Measurements from ENCODE around the gene HOXB4.

Gene HOXB4

GRCh38 chr17:48570325-48571023, 7.7 kb downstream of the HOXB4 start:
- DNase-seq = no peak

- DNase-seq = no peak
Measured at GRCh38 chr17:48569674-48570324, 8.4 kb downstream of the HOXB4 start.

- no peak for DNase-seq
Measured at GRCh38 chr17:48569240-48569582, 8.9 kb downstream of the HOXB4 start.

GRCh38 chr17:48568499-48569239, 9.5 kb downstream of the HOXB4 start:
- no peak for DNase-seq

- DNase-seq = no peak
Measured at GRCh38 chr17:48567646-48568354, 10.3 kb downstream of the HOXB4 start.

- DNase-seq = no peak
Measured at GRCh38 chr17:48567209-48567608, 10.9 kb downstream of the HOXB4 start.

GRCh38 chr17:48566717-48567116, 11.4 kb downstream of the HOXB4 start:
- no peak for DNase-seq

GRCh38 chr17:48565925-48566710, 12.0 kb downstream of the HOXB4 start:
- no peak for DNase-seq

GRCh38 chr17:48565022-48565554, 13.1 kb downstream of the HOXB4 start:
- no peak for DNase-seq

GRCh38 chr17:48564188-48565021, 13.7 kb downstream of the HOXB4 start:
- DNase-seq = no peak

- DNase-seq = no peak
Measured at GRCh38 chr17:48563867-48564187, 14.3 kb downstream of the HOXB4 start.

GRCh38 chr17:48563385-48563838, 14.7 kb downstream of the HOXB4 start:
- DNase-seq = no peak

- no peak for DNase-seq
Measured at GRCh38 chr17:48562934-48563333, 15.2 kb downstream of the HOXB4 start.

- no peak for DNase-seq
Measured at GRCh38 chr17:48561884-48562810, 16.0 kb downstream of the HOXB4 start.

- no peak for DNase-seq
Measured at GRCh38 chr17:48559840-48560817, 18.0 kb downstream of the HOXB4 start.

- no peak for DNase-seq
Measured at GRCh38 chr17:48559122-48559839, 18.9 kb downstream of the HOXB4 start.

- no peak for DNase-seq
Measured at GRCh38 chr17:48558831-48559121, 19.4 kb downstream of the HOXB4 start.

GRCh38 chr17:48558057-48558830, 19.9 kb downstream of the HOXB4 start:
- no peak for DNase-seq
